ENCODE data around the gene COLEC12.

COLEC12 gene

DNA sequence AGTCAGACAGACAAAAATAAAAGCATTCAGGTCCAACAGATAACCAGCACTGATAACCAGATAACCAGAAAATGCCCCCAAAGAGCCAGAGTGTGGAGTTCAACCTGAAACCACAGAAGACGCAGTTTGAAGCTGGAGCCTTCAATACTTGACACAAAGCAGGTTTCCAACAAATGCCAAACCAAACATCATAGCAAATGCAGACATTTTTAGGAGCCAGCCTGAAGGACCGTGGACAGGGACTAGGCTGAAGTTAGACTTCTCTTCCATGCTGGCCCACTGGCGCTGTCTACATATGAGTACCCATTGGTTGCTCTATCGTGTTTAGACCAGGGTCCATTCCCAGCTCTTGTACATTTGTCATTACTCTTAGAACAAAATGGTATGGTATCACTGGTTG lies 9.9 kb downstream of the COLEC12 start:
- no peak for DNase-seq (ENCODE audit: low read depth)
- TF ChIP-seq, protein P1, sequence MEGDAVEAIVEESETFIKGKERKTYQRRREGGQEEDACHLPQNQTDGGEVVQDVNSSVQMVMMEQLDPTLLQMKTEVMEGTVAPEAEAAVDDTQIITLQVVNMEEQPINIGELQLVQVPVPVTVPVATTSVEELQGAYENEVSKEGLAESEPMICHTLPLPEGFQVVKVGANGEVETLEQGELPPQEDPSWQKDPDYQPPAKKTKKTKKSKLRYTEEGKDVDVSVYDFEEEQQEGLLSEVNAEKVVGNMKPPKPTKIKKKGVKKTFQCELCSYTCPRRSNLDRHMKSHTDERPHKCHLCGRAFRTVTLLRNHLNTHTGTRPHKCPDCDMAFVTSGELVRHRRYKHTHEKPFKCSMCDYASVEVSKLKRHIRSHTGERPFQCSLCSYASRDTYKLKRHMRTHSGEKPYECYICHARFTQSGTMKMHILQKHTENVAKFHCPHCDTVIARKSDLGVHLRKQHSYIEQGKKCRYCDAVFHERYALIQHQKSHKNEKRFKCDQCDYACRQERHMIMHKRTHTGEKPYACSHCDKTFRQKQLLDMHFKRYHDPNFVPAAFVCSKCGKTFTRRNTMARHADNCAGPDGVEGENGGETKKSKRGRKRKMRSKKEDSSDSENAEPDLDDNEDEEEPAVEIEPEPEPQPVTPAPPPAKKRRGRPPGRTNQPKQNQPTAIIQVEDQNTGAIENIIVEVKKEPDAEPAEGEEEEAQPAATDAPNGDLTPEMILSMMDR (IDR thresholded peaks at IDR 0.05; ENCODE audit: insufficient read depth, low read depth, low read length, missing control alignments): no peak
- H3K4me3 ChIP-seq (ENCODE audit: low read depth, low read length): no peak overlapping the region

DNA sequence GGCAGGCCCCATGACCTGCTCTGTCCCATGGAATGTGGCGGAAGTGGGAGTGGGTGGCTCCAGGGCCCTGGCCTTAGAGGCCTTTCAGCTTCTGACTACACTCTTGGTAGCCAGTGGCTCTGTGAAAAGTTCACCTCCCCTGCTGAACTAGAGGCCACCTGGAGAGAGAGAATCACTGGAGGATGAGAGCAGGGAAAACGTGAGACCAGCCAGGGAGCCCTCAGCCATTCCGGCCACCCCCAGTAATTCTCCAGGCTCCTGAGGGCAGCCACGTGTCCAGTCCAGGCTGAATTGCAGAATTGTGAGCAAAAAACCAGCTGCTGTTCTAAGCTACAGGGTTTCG lies 10.5 kb downstream of the COLEC12 start:
- TF ChIP-seq, protein P1 (IDR thresholded peaks at IDR 0.05; ENCODE audit: insufficient read depth, low read depth, low read length, missing control alignments): no peak
- no peak for DNase-seq (ENCODE audit: low read depth)
- no peak overlapping the region for H3K4me3 ChIP-seq (ENCODE audit: low read depth, low read length)

DNA sequence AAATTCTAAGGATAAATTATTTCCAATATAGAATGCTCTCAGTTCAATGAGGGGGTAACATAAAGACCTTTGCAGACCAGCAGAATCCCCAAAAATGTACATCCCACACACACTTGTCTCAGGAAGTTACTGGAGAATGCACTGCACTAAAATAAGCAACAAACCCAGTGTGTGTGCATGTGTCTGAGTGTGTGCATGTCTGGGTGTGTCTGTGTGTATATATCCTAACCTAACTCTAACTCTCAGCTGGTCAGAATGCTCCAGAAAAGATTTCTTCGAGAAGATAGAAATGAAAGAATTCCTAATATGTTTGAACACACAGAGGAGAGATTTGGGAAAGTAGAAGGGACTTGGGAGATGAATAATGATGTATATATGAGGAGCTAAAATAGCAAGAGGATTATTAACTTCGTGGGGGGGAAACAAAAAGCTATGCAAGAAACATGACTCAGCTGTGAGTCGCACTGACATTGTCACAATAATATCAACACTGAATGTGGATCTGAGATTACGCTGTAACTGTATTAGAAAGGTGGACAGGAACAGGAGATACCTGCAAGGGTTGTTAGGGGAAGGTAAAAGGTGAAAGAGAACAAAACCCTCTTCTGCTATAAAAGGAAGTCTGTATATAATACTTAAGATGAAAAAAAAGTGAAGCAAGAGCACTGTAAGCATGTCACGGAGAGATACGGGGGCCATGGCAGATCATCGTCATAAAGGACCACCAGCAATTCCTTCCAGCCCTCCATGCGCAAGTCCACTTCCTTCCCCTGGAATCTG lies 11.1 kb downstream of the COLEC12 start:
- H3K4me3 ChIP-seq (ENCODE audit: low read depth, low read length): no peak overlapping the region
- no peak for DNase-seq (ENCODE audit: low read depth)
- TF ChIP-seq, protein P1 (IDR thresholded peaks at IDR 0.05; ENCODE audit: insufficient read depth, low read depth, low read length, missing control alignments): no peak

DNA sequence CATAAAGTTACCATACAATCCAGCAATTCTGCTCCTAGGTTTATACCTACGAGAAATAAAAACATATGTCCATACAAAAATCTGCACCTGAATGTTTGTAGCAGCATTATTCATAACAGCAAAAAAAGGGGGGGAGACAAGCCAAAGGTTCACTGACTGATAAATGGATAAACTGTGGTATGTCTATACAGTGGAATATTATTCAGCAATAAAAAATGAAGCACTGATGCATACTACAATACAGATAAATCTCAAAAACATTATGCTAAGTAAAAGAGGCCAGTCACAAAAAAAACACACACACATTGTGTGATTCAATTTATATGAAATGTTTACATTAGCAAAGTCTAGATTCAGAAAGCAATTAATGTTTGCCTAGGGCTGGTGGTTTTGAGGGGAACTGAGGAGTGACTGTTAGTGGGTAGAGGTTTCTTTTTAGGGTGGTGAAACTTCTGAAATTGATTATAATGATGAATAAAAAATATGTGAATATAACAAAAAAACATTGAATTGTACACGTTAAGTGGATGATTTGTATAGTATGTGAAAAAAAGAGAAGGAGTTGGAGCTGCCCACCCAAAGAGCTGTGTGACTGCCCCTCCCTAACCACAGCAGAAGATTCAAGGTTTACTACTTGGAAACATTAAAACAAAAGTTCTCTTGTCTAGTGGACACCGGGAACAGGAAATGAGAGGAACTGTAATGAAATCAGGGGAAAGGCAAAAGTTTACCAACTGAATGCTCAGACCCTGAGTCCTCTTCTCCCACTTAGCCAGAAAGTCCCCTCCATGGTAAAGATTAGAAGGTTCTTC lies 13.4 kb downstream of the COLEC12 start:
- DNase-seq (ENCODE audit: low read depth): no peak
- no peak overlapping the region for H3K4me3 ChIP-seq (ENCODE audit: low read depth, low read length)
- TF ChIP-seq, protein P1 (IDR thresholded peaks at IDR 0.05; ENCODE audit: insufficient read depth, low read depth, low read length, missing control alignments): no peak

DNA sequence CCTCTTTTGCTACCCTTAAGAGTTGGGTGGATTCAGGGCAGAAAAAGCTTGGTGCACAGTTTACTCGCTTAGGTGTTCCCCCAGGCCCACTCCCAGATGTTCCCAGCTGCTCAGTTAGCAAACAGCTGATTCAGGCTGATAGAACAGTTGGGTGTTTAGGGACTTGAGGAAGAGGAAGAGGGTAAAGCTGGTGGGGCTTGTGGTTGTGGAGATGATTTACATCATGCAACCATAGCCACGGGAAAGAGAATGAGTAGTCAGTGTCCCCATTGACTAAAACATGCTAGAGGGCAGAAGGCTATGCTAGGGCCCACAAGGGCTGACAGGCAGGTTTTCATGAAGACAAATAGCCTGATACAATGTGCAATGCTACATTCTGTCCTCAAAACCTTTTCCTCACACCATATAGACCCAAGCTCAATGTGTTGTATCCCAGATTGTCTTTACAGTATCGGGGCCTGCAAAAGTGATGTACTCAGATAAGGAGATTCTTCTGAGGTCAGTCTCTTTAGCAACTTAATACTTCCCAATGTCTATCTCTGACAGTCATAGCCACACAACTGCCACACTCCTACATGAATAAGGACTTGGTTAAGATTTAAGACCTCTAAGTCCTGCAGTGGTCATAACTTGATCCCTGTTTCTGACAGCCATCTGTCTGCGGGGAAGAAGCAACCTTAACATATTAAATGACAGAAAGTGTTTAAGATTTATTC lies 15.6 kb downstream of the COLEC12 start:
- TF ChIP-seq, protein P1 (IDR thresholded peaks at IDR 0.05; ENCODE audit: insufficient read depth, low read depth, low read length, missing control alignments): no peak
- no peak overlapping the region for H3K4me3 ChIP-seq (ENCODE audit: low read depth, low read length)
- peak; percentile 6 for DNase-seq (ENCODE audit: low read depth)

DNA sequence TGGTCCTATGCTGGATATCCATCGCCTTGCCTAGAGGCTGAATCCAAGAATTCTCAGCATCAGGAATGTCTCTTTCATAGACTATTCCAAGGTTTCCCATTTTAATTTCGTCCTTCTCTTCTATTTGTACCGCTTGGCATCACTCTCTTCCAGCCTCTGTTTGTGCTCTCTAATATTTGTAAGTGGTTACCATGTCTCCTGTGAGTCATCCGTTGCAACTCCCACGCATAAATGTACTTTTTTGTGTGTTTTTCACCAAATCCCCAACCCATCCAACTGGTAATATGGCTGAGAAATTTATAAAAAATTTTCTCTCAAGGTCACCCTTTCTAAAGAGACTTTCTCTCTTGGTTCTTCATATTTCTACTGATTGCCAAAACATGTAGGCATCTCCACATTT lies 21.8 kb downstream of the COLEC12 start:
- TF ChIP-seq, protein P1 (IDR thresholded peaks at IDR 0.05; ENCODE audit: insufficient read depth, low read depth, low read length, missing control alignments): no peak
- H3K4me3 ChIP-seq (ENCODE audit: low read depth, low read length): no peak overlapping the region
- DNase-seq (ENCODE audit: low read depth): no peak

Measured in GM12865 (cell line).